HL-60 (cell line): Measurements from ENCODE around the gene WDR5B.
"Not testable (repeated sequence)": the region's sequence is repeated elsewhere in the genome, so short reads cannot be mapped to it uniquely, and the experiment has no call there.

Source experiments
- DNase-seq, 2 experiments: peaks; one replicate each; pipeline ENCODE4 v3.0.0-alpha.2; 2010 to 2020; ENCODE audit warnings: low read depth in 1 of 2, low spot score in 1 of 2
- H3K27ac ChIP-seq: fragments of 250-450 bp; sonication (Bioruptor Pico); replicated peaks from 2 replicates; pipeline ENCODE4 v1.5.1; 2020; ENCODE audit warnings: mild to moderate bottlenecking, moderate library complexity
- H3K27me3 ChIP-seq: fragments of 250-450 bp; sonication (Bioruptor Pico); 2 replicates; pipeline ENCODE4 v1.5.1; 2021; ENCODE audit warnings: mild to moderate bottlenecking, moderate library complexity; ENCODE audit not compliant: insufficient read depth, poor library complexity, severe bottlenecking
- H3K4me3 ChIP-seq: replicated peaks from 2 replicates; pipeline ENCODE4 v1.5.1; 2011; ENCODE audit warnings: mild to moderate bottlenecking, control low read depth, low read length; ENCODE audit not compliant: insufficient read depth
- CTCF ChIP-seq: IDR thresholded peaks from one replicate; pipeline ENCODE4 v1.5.1; 2011; ENCODE audit warnings: low read length, control low read depth, inconsistent platforms; ENCODE audit not compliant: insufficient read depth
- GABPA ChIP-seq: IDR thresholded peaks from 2 replicates; pipeline ENCODE4 v1.6.1; 2012; ENCODE audit warnings: low read depth
- POLR2AphosphoS5 ChIP-seq: IDR thresholded peaks from 2 replicates; pipeline ENCODE4 v1.6.1; 2012; ENCODE audit warnings: low read depth
- REST ChIP-seq: IDR thresholded peaks from 2 replicates; pipeline ENCODE4 v1.6.1; 2012; ENCODE audit warnings: low read depth; ENCODE audit not compliant: insufficient replicate concordance
- SPI1 ChIP-seq: IDR thresholded peaks from 2 replicates; pipeline ENCODE4 v1.6.1; 2012; ENCODE audit warnings: low read depth, mild to moderate bottlenecking, borderline replicate concordance

Gene WDR5B

DNA sequence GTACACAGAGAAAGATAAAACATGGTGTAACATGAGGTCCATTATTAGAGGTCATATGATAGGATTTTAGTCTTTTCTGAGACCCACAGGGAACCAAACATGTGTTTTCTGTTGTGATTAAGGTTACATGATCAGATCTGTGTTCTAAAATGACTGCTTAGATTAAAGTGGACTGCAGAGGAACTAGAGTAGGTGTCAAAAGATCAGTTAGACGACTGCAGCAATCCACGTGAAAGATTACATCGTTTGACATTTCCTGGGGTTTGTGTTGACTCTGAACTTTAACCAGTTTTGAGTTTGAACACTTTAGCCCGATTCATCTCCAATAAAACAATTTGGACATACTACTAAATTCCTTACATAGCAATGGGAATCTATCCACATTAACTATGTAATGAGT lies 37.9 kb downstream of the WDR5B start:
- Histone ChIP-seq H3K27me3 (no peaks in the 10 kb centered on the region), H3K27ac (peak overlapping the region; percentile 44), H3K4me3 (no peak overlapping the region)
- TF ChIP-seq CTCF (no peak), SPI1 (no peak)
- no peak for DNase-seq

- Histone ChIP-seq H3K27ac (no peak overlapping the region), H3K27me3 (no peaks in the 10 kb centered on the region), H3K4me3 (no peak overlapping the region)
- no peak for DNase-seq
- no peak for TF ChIP-seq REST
Measured at GRCh38 chr3:122374034-122374433, 41.8 kb downstream of the WDR5B start.

- no peak for TF ChIP-seq SPI1
- TF ChIP-seq REST, result no peak
- no peak for TF ChIP-seq GABPA
- no peak for TF ChIP-seq CTCF
- TF ChIP-seq POLR2AphosphoS5, result no peak
- Histone ChIP-seq H3K27ac (no peak overlapping the region), H3K27me3 (no peaks in the 10 kb centered on the region), H3K4me3 (no peak overlapping the region)
- DNase-seq, result no peak
Measured at GRCh38 chr3:122366379-122366749, 49.5 kb downstream of the WDR5B start.

- not testable (repeated sequence) for DNase-seq, H3K4me3 ChIP-seq, H3K27ac ChIP-seq, H3K27me3 ChIP-seq
Measured at GRCh38 chr3:122365582-122366378, 50.1 kb downstream of the WDR5B start.

DNA sequence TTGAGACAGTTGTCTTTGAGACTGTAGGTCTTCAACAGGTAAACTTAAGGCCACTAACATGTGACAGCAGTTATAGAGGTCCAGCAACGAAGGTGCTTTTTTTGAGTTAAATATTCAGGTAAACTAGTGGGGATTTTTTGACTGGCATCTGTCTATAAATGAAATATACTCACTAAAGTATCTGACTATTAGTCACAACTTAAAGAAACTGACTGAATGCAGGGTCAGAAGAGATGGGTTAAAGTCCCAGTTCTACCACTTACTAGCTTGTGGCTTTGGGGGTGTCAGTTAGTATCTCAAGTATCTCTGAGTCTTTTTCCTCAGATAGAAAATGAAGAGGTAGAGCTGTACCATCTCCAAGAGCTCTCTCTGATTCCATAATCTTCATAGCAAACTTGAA lies 50.8 kb downstream of the WDR5B start:
- Histone ChIP-seq H3K27me3 (no peaks in the 10 kb centered on the region), H3K4me3 (no peak overlapping the region), H3K27ac (no peak overlapping the region)
- TF ChIP-seq REST, result no peak
- no peak for TF ChIP-seq SPI1
- no peak for TF ChIP-seq POLR2AphosphoS5
- no peak for TF ChIP-seq GABPA
- TF ChIP-seq CTCF, result no peak
- DNase-seq, result no peak
